ENCODE data around the gene NR2F2.

NR2F2 gene

GRCh38 chr15:96352604-96353405 lies 22.3 kb downstream of the NR2F2 start:
- Histone ChIP-seq H3F3A (ENCODE audit: control insufficient read depth, insufficient read depth) (no peaks in the 10 kb centered on the region), H3K36me3 (ENCODE audit: control insufficient read depth, low read length) (no peaks in the 10 kb centered on the region), H3K4me3 (ENCODE audit: low read length) (no peak overlapping the region), H3K79me2 (ENCODE audit: control insufficient read depth, low read length) (no peaks in the 10 kb centered on the region), H4K20me1 (ENCODE audit: control insufficient read depth, insufficient read depth, low read depth, low read length) (no peaks in the 10 kb centered on the region), H3K4me2 (ENCODE audit: low read length) (no peak overlapping the region), H3K9me3 (ENCODE audit: control insufficient read depth, insufficient read depth, low read length) (no peaks in the 10 kb centered on the region; the same call in 1 of the 2 replicates), H3K9me2 (replicated peaks; ENCODE audit: control insufficient read depth, low read length) (no peaks in the 10 kb centered on the region), H3K27me3 (ENCODE audit: control insufficient read depth, low read length) (peaks cover 8% of the 10 kb centered on the region), H3K4me1 (ENCODE audit: control insufficient read depth, low read length) (peaks cover 4% of the 10 kb centered on the region; the same call in 1 of the 2 replicates), H3K27ac (ENCODE audit: low read depth, low read length) (no peak overlapping the region)
- TF ChIP-seq CTCF (IDR thresholded peaks at IDR 0.05; ENCODE audit: low read depth, low read length, poor library complexity, severe bottlenecking) (no peak), EZH2phosphoT487 (IDR thresholded peaks at IDR 0.05; ENCODE audit: borderline replicate concordance, low read length) (no peak)

GRCh38 chr15:96353416-96353929 lies 23.0 kb downstream of the NR2F2 start:
- no peaks in the 10 kb centered on the region for H3K9me2 ChIP-seq (replicated peaks; ENCODE audit: control insufficient read depth, low read length)
- no peaks in the 10 kb centered on the region for H3K79me2 ChIP-seq (ENCODE audit: control insufficient read depth, low read length)
- no peaks in the 10 kb centered on the region for H3F3A ChIP-seq (ENCODE audit: control insufficient read depth, insufficient read depth)
- H3K27ac ChIP-seq (ENCODE audit: low read depth, low read length): no peak overlapping the region
- no peaks in the 10 kb centered on the region; the same call in 1 of the 2 replicates for H3K9me3 ChIP-seq (ENCODE audit: control insufficient read depth, insufficient read depth, low read length)
- no peak overlapping the region for H3K4me2 ChIP-seq (ENCODE audit: low read length)
- H3K4me1 ChIP-seq (ENCODE audit: control insufficient read depth, low read length): peaks cover 4% of the 10 kb centered on the region; the same call in 1 of the 2 replicates
- H3K36me3 ChIP-seq (ENCODE audit: control insufficient read depth, low read length): no peaks in the 10 kb centered on the region
- H3K4me3 ChIP-seq (ENCODE audit: low read length): no peak overlapping the region
- TF ChIP-seq EZH2phosphoT487 (IDR thresholded peaks at IDR 0.05; ENCODE audit: borderline replicate concordance, low read length) (no peak), CTCF (IDR thresholded peaks at IDR 0.05; ENCODE audit: low read depth, low read length, poor library complexity, severe bottlenecking) (no peak)
- peaks cover 13% of the 10 kb centered on the region for H3K27me3 ChIP-seq (ENCODE audit: control insufficient read depth, low read length)
- no peaks in the 10 kb centered on the region for H4K20me1 ChIP-seq (ENCODE audit: control insufficient read depth, insufficient read depth, low read depth, low read length)

GRCh38 chr15:96353930-96354730 lies 23.6 kb downstream of the NR2F2 start:
- no peaks in the 10 kb centered on the region for H4K20me1 ChIP-seq (ENCODE audit: control insufficient read depth, insufficient read depth, low read depth, low read length)
- peaks cover 15% of the 10 kb centered on the region for H3K27me3 ChIP-seq (ENCODE audit: control insufficient read depth, low read length)
- H3K9me3 ChIP-seq (ENCODE audit: control insufficient read depth, insufficient read depth, low read length): no peaks in the 10 kb centered on the region; the same call in 1 of the 2 replicates
- H3K36me3 ChIP-seq (ENCODE audit: control insufficient read depth, low read length): no peaks in the 10 kb centered on the region
- H3K4me1 ChIP-seq (ENCODE audit: control insufficient read depth, low read length): peaks cover 4% of the 10 kb centered on the region; the same call in 1 of the 2 replicates
- TF ChIP-seq EZH2phosphoT487 (IDR thresholded peaks at IDR 0.05; ENCODE audit: borderline replicate concordance, low read length): no peak
- no peak for TF ChIP-seq CTCF (IDR thresholded peaks at IDR 0.05; ENCODE audit: low read depth, low read length, poor library complexity, severe bottlenecking)
- no peak overlapping the region for H3K27ac ChIP-seq (ENCODE audit: low read depth, low read length)
- H3K79me2 ChIP-seq (ENCODE audit: control insufficient read depth, low read length): no peaks in the 10 kb centered on the region
- H3F3A ChIP-seq (ENCODE audit: control insufficient read depth, insufficient read depth): no peaks in the 10 kb centered on the region
- no peak overlapping the region for H3K4me3 ChIP-seq (ENCODE audit: low read length)
- no peaks in the 10 kb centered on the region for H3K9me2 ChIP-seq (replicated peaks; ENCODE audit: control insufficient read depth, low read length)
- no peak overlapping the region for H3K4me2 ChIP-seq (ENCODE audit: low read length)
